ENCODE data around the gene RAET1G. TPM values are rescaled to one million over a fixed set of nuclear protein-coding genes. Genes with fewer than 3 reads are reported as not detected.

The RAET1G gene
- total RNA-seq, 4 donors from 2014 or later, result 0.29 to 0.32 TPM; not detected in 2

DNA sequence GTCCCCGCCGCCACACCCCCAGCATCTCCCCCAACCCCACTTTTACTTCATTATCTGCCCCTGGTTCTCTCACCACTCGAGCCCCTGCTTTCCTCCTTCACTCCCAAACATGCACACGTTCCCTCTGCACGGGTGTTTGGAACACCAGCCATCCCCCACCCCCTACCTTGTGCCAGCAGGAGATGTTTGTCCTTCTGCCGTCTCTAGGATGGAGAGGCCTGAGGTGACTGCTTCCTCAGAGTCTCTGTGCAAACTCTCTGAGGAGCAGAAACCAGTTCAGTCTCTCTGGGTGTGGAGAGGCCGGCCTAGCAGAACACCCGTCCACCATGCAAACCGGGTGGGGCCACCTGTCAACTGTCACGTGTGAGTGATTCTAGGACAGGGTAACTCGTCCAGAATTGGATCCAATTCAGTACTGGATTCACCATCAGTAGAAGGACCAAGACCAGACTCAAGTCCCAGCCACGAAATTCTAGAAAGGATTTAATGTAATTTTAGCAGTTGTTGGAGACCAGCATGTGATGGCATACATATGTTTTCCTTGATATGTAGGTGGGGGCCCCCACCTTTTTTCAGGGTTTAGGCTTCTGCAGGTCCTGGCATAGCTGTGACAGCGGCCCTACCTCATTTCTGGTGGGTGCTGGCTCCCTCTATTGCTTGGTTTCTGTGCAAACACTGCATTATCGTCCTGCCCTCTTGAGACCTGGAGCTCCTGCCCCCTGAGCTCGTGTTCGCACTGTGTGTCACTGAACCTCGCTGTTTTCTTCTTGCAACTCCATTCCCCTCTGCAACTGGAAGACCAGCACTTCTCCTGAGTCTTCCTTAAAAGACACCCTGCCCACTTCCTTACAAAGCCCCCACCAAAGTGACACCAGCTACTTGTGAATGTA is 24.8 kb downstream of the RAET1G start, which contains the start of gene RAET1E:
Gene RAET1E, minus strand, starts transcription at position 259 of the 890 bp plus-strand sequence. CDS start 7,212 bp downstream, outside the sequence.
- peak within 1 kb of the TSS; percentile 69 to 80 (median 74) for H3K27ac ChIP-seq (replicated peaks in 1 of 4)
- no peak for DNase-seq (ENCODE audit: extremely low spot score)
- peak within 1 kb of the TSS; percentile 36 to 50 (median 38) for H3K4me3 ChIP-seq
- no peaks in the 10 kb centered on the region for H3K27me3 ChIP-seq
- H3K4me1 ChIP-seq, result peaks cover 30 to 37% (median 34%) of the 10 kb centered on the region in 4 donors
- intact Hi-C loops (cut with DNase I), result no loop called here
- TF ChIP-seq POLR2AphosphoS5 (IDR thresholded peaks at IDR 0.05) (no peak), POLR2A (IDR thresholded peaks at IDR 0.05; ENCODE audit: low read depth) (no peak), EP300 (IDR thresholded peaks at IDR 0.05) (no peak)
- TF ChIP-seq, protein P1, sequence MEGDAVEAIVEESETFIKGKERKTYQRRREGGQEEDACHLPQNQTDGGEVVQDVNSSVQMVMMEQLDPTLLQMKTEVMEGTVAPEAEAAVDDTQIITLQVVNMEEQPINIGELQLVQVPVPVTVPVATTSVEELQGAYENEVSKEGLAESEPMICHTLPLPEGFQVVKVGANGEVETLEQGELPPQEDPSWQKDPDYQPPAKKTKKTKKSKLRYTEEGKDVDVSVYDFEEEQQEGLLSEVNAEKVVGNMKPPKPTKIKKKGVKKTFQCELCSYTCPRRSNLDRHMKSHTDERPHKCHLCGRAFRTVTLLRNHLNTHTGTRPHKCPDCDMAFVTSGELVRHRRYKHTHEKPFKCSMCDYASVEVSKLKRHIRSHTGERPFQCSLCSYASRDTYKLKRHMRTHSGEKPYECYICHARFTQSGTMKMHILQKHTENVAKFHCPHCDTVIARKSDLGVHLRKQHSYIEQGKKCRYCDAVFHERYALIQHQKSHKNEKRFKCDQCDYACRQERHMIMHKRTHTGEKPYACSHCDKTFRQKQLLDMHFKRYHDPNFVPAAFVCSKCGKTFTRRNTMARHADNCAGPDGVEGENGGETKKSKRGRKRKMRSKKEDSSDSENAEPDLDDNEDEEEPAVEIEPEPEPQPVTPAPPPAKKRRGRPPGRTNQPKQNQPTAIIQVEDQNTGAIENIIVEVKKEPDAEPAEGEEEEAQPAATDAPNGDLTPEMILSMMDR (IDR thresholded peaks at IDR 0.05), result no peak
- H3K36me3 ChIP-seq, result no peaks in the 10 kb centered on the region
- no peaks in the 10 kb centered on the region for H3K9me3 ChIP-seq
- 88% methylated on average over 17 of the region's 17 CpGs for WGBS

DNA sequence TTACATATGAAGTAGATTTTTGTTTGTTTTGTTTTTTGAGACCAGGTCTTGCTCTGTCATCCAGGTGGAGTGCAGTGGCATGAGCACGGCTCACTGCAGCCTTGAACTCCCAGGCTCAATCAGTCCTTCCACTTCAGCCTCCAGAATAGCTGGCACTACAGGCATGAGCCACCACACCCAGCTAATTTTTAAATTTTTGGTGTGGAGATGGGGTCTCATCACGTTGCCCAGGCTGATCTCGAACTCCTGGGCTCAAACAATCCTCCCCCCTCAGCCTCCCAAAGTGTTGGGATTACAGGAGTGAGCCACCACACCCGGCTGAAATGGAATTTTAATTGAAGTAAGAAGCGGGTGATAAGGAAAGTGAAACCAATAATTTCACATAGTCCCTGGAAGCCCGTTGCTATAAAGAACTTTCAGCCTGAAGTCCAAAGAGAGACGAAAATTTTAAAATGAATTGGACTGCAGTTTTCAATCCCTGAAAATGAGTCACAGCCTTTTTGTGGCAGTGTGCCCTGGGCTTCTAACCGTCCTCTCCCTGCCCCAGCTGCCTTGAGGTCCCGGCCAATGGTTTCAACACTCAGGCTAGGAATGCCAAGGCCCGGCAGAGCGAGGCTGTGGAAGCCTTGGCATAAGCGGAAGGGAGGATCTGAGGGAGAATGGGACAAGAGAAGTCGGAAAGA is 25.8 kb downstream of the RAET1G start:
- intact Hi-C loops (cut with DNase I), result no loop called here
- peak; percentile 87 for DNase-seq (ENCODE audit: extremely low spot score)
- TF ChIP-seq EP300 (IDR thresholded peaks at IDR 0.05) (no peak), POLR2AphosphoS5 (IDR thresholded peaks at IDR 0.05) (peak; percentile 59 to 64)
- no peaks in the 10 kb centered on the region for H3K36me3 ChIP-seq
- H3K27me3 ChIP-seq, result no peaks in the 10 kb centered on the region
- H3K27ac ChIP-seq (replicated peaks in 1 of 4), result peak overlapping the region; percentile 69 to 80 (median 74)
- peaks cover 30 to 37% (median 34%) of the 10 kb centered on the region in 4 donors for H3K4me1 ChIP-seq
- peak overlapping the region; percentile 36 to 50 (median 38) for H3K4me3 ChIP-seq
- 39% methylated on average over 13 of the region's 13 CpGs for WGBS
- H3K9me3 ChIP-seq, result no peaks in the 10 kb centered on the region

DNA sequence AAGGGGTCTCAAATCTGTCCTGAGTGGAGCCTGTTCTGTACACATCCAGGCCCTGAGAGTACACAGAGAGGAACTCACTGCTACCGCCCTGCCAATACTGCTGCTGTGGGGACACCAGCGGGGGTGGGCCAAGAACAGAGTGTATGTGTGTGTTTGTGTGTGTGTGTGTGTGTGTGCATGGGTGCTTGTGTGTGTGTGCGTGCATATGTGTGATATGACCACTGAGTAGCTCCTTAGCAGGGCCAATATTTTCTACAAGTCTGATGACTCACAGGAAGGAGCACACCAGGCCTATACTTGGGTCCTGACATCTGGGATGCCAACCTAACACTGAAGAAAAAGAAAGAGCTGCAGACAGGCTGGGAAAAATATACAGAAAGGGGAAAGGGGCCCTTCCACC is 26.4 kb downstream of the RAET1G start:
- Histone ChIP-seq H3K27ac (replicated peaks in 1 of 4) (peak overlapping the region; percentile 69 to 80 (median 74)), H3K4me1 (peaks cover 30 to 37% (median 34%) of the 10 kb centered on the region in 4 donors), H3K36me3 (no peaks in the 10 kb centered on the region), H3K4me3 (no peak overlapping the region), H3K27me3 (no peaks in the 10 kb centered on the region), H3K9me3 (no peaks in the 10 kb centered on the region)
- intact Hi-C loops (cut with DNase I), result no loop called here
- WGBS, result 96% methylated on average over 3 of the region's 3 CpGs
- TF ChIP-seq POLR2AphosphoS5 (IDR thresholded peaks at IDR 0.05) (no peak), POLR2A (IDR thresholded peaks at IDR 0.05; ENCODE audit: low read depth) (no peak), EP300 (IDR thresholded peaks at IDR 0.05) (no peak)
- TF ChIP-seq, protein P1 (IDR thresholded peaks at IDR 0.05), result no peak
- DNase-seq (ENCODE audit: extremely low spot score), result peak; percentile 70

DNA sequence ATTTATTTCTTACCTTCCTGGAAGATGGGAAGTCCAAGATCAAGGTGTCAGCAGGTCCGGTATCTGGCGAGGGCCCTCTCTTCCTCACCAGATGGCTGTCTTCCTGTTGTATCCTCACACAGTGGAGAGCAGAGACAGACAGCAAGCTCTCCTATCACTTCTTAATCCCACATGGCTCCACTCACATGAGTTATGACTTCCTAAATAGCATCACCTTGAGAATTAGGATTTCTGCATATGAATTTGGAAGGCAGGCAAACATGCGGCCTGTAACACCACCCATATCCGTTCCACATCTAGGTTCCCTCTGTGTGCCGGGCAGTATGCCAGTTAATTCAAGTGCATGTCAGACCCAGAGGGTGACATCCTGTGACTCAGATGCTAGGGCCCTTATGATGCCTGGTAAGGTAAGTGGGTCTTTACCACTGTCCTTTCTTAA is 27.1 kb downstream of the RAET1G start:
- Histone ChIP-seq H3K27me3 (no peaks in the 10 kb centered on the region), H3K9me3 (no peaks in the 10 kb centered on the region), H3K4me3 (no peak overlapping the region), H3K4me1 (peaks cover 30 to 37% (median 34%) of the 10 kb centered on the region in 4 donors), H3K27ac (replicated peaks in 1 of 4) (peak overlapping the region; percentile 61 to 80 (median 66)), H3K36me3 (no peaks in the 10 kb centered on the region)
- WGBS, result 41% methylated on average over 5 of the region's 5 CpGs
- intact Hi-C loops (cut with DNase I), result no loop called here
- peak in 1 of 2 donors; percentile 21 for TF ChIP-seq POLR2AphosphoS5 (IDR thresholded peaks at IDR 0.05)
- TF ChIP-seq, protein P1 (IDR thresholded peaks at IDR 0.05), result no peak
- DNase-seq (ENCODE audit: extremely low spot score), result peak; percentile 81
